Stimulated activated effector memory CD8-positive, alpha-beta T cell treated with anti-CD3 and anti-CD28 coated beads, Interleukin-12 subunit alpha, Interleukin-12 subunit beta, amount 100 ng/mL, for 72 hours (primary cell): ENCODE data around the gene OVAAL.
A peak's percentile ranks its signal among the peaks of the same experiment; 100 is the strongest.

Source experiments
- ATAC-seq: fragments of 150-1000 bp; cut with Tn5 transposase; 2 replicates; pipeline ENCODE4 v1.10.0; 2021
- DNase-seq, 2 donors: peaks; one replicate each; pipeline ENCODE4 v3.0.0; 2021 to 2022; ENCODE audit warnings: low spot score in 2 of 2
- H3K27ac Mint-ChIP-seq: one replicate; pipeline ENCODE4 v1.8.0; 2022; ENCODE audit warnings: mild to moderate bottlenecking, mixed read lengths
- H3K36me3 Mint-ChIP-seq: one replicate; pipeline ENCODE4 v1.8.0; 2022; ENCODE audit warnings: mild to moderate bottlenecking, mixed read lengths
- H3K4me1 Mint-ChIP-seq: one replicate; pipeline ENCODE4 v1.8.0; 2022; ENCODE audit warnings: mixed read lengths
- H3K4me3 Mint-ChIP-seq: one replicate; pipeline ENCODE4 v1.8.0; 2022; ENCODE audit warnings: mild to moderate bottlenecking, mixed read lengths
- H3K9me3 Mint-ChIP-seq: one replicate; pipeline ENCODE4 v1.8.0; 2022; ENCODE audit warnings: mixed read lengths

The OVAAL gene

DNA sequence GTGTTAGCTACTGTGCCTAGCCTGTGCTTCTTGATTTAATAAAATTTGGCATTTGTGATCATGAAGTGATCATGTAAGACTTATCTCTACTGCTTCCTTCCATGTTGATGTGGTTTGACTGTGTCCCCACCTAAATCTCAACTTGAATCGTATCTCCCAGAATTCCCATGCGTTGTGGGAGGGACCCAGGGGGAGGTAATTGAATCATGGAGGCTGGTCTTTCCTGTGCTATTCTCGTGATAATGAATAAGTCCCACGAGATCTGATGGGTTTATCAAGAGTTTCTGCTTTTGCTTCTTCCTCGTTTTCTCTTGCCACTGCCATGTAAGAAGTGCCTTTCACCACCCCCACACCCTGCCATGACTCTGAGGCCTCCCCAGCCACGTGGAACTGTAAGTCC, at the start of gene OVAAL:
TSS of gene OVAAL (plus strand) at position 301 of the 400 bp plus-strand sequence.
- Mint-ChIP-seq H3K4me3 (no peak within 1 kb of the TSS), H3K27ac (no peak within 1 kb of the TSS), H3K36me3 (no peaks in the 10 kb centered on the region)

DNA sequence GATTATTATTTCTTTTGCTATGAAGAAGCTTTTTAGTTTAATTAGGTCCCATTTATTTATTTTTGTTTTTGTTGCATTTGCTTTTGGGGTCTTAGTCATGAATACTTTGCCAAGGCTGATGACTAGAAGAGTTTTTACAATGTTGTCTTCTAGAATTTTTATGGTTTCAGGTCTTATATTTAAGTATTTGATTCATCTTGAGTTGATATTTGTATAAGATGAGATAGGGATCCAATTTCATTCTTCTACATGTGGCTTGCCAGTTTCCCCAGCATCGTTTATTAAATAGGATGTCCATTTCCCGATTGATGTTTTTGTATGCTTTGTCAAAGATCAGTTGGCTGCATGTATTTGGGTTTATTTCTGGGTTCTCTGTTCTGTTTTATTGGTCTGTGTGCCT, 47.9 kb upstream of the OVAAL start:
- no peak overlapping the region for H3K27ac Mint-ChIP-seq
- DNase-seq, result no peak
- H3K4me3 Mint-ChIP-seq, result no peak overlapping the region
- no peaks in the 10 kb centered on the region for H3K9me3 Mint-ChIP-seq
- H3K36me3 Mint-ChIP-seq, result no peaks in the 10 kb centered on the region
- no peak for ATAC-seq
- H3K4me1 Mint-ChIP-seq, result peaks cover 4% of the 10 kb centered on the region

More for the DNA sequence above, at the start of gene OVAAL:
- DNase-seq (no peak), ATAC-seq (no peak)
- no peaks in the 10 kb centered on the region for H3K4me1 Mint-ChIP-seq
- H3K9me3 Mint-ChIP-seq, result no peaks in the 10 kb centered on the region

DNA sequence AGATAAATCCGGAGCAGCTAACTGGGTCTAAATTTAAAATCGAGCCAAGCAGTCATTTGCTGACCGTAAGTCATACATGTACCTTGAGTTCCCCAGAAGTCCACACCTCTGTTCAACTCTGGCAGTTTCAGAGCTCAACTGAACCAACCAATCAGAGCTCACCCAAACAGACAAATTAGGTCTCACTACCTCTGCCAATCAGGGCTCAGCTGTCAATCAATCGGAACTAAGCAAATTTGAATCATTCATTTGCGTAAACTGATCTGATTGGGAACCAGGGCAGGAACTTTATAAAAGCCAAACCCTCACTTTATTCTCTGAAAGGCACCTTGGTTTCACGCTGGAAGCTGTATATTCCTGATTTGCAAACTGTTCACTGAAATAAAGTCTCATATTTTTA, 45.2 kb upstream of the OVAAL start:
- no peak for DNase-seq
- Mint-ChIP-seq H3K4me3 (no peak overlapping the region), H3K4me1 (no peaks in the 10 kb centered on the region), H3K36me3 (no peaks in the 10 kb centered on the region), H3K9me3 (no peaks in the 10 kb centered on the region), H3K27ac (no peak overlapping the region)
- no peak for ATAC-seq

DNA sequence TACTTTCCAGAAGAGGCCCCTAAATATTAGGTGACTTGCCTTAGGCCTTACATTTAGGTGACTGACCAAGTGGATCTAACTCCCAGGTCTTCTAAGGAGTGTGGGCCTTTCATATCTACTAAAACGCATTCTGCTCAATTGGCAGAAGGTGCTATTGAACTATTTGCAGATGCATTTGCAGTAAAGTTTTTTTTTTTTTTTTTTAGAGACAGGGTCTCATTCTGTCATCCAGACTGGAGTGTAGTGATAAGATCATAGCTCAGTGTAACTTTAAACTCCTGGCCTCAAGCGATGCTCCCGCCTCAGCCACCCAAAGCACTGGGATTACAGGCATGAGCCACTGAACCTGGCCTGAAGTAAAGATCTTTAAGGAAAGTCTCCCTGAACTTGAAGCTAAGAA, 43.4 kb upstream of the OVAAL start:
- H3K36me3 Mint-ChIP-seq, result no peaks in the 10 kb centered on the region
- DNase-seq (no peak), ATAC-seq (no peak)
- no peaks in the 10 kb centered on the region for H3K9me3 Mint-ChIP-seq
- no peaks in the 10 kb centered on the region for H3K4me1 Mint-ChIP-seq
- H3K27ac Mint-ChIP-seq, result no peak overlapping the region
- no peak overlapping the region for H3K4me3 Mint-ChIP-seq

DNA sequence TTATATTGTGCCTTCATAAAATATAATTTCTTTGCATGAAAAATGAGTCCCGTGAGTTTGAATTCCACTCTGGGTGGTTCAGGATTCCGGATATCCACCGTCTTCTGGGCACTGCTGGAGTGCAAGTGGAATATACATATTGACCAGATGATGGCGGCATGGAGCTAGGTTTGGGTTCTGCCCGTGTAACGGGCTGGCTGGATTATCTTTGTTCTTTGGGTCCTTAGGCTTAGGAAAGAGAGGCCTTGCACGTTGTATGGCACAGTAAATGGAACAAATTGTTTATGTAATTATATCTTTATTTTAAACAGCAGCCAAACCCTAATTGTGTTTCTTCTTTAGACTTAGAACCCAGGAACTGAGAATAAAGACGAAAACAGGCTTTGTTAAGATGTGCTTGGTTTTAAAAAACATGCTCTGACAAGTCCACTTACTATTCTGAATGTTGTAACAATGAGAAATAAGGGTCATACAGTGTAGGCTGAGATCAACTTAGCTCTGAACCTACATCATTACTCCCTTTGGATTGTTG, 42.8 kb upstream of the OVAAL start:
- Mint-ChIP-seq H3K4me1 (no peaks in the 10 kb centered on the region), H3K4me3 (no peak overlapping the region), H3K27ac (no peak overlapping the region), H3K36me3 (no peaks in the 10 kb centered on the region), H3K9me3 (no peaks in the 10 kb centered on the region)
- peak; percentile 29 to 64 for DNase-seq
- peak; percentile 90 for ATAC-seq

DNA sequence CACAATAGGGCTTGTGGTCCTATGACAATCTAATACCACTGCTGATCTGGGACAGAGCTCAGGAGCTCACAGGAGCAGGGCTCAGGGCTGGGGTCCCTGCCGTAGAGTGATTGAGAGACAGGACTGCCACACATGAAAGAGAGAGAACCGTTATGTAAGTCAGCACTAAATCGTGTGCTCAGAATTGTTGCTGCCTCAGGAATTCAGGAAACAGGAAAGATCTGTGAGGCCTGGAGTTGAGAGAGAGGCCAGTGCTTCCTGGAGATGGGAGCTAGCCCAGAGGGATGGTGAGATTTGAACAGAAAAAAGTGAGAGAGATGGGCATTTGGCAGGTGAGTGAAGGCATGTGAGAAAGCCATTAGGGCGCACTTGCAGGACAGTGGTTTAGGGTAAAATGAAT, 38.9 kb upstream of the OVAAL start:
- ATAC-seq (no peak), DNase-seq (no peak)
- Mint-ChIP-seq H3K36me3 (no peaks in the 10 kb centered on the region), H3K4me3 (no peak overlapping the region), H3K27ac (no peak overlapping the region), H3K4me1 (no peaks in the 10 kb centered on the region), H3K9me3 (no peaks in the 10 kb centered on the region)

DNA sequence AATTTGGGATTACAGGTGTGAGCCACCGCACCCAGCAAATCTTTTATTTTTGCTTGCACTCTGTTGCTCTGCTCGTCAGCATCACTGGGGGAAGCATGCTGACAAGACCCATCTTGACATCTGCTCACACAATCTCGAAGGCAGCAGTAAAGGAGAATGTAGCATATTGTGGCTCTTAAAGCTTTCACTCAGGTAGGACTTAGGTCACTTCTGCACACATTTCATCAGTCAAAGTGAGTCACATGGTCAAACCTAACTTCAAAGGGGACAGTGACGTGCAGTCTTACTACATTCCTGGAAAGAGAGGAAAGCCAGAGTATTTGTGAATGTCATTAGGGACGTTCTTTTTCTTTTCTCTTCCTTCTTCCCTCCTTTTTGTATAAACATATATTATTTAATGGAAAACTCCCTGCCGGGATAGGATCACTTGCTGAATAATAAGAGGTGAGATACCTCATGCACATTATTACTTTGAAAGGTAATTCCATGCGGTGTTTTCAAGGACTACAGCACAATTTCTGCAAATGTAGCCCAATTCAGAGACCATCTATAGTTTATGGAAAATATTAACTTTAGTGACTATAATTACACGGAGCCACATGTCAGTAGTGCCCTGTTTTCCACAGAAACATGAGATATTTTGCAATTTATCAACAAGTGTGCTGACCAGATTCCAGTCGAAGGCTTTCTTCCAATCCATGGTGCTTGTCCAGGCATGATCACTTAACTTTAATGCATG, 37.1 kb upstream of the OVAAL start:
- no peaks in the 10 kb centered on the region for H3K9me3 Mint-ChIP-seq
- no peak for DNase-seq

DNA sequence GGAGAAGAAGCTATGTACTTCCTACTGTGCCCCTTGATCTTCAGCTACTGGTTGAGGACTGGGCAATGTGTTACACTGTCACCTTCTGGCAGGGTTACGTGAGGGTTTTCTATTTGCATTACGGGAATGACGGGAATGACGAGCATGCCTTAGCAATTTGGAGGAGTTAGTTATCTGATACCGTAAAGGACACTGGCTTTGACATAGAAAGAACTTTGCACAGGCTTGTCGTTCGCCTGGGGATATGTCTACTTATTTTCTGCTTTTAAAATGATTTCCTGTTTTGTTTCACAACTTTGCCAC, 36.6 kb upstream of the OVAAL start:
- H3K4me3 Mint-ChIP-seq, result no peak overlapping the region
- peaks cover 5% of the 10 kb centered on the region for H3K4me1 Mint-ChIP-seq
- DNase-seq, result no peak
- H3K27ac Mint-ChIP-seq, result no peak overlapping the region
- no peak for ATAC-seq
- H3K9me3 Mint-ChIP-seq, result no peaks in the 10 kb centered on the region
- H3K36me3 Mint-ChIP-seq, result no peaks in the 10 kb centered on the region

More for the DNA sequence above, 37.1 kb upstream of the OVAAL start:
- ATAC-seq, result no peak
- H3K4me1 Mint-ChIP-seq, result peaks cover 5% of the 10 kb centered on the region
- no peaks in the 10 kb centered on the region for H3K36me3 Mint-ChIP-seq
- H3K4me3 Mint-ChIP-seq, result no peak overlapping the region
- H3K27ac Mint-ChIP-seq, result no peak overlapping the region

DNA sequence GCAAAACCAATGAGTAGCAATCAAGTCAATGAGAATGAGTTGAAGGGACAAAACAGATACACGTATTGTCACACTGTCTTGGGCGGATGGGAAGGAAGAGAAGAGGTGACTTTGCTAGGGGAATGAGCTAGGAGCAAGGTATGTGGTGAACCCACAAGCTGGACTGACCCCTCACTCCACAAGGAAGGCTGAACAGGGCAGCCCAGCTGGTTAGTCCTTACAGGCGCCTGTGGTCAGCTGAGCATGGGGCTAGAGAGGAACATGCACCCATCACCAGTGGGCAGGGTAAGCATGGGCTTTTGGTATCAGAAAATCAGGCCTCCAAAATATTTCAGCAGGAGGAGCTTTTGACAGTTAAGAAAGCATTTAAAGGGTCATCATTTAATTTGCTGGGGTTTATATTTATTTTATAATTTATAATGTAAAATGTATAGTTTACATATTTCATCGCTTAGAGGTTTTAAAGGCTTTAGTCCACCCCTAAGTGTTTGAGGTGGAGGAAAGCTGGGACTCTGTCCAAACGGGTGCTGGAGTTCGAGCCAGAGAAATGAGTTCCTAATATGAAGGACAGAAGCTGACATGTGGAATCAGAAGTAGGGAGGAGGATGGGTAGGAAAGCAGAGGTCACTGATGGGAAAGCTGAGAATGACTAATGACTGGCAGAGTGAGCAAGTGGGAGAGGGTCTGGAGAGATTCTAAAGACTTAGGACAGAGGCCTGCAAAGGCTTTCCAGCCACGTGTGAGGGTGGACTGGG, 34.4 kb upstream of the OVAAL start:
- H3K36me3 Mint-ChIP-seq, result no peaks in the 10 kb centered on the region
- H3K4me3 Mint-ChIP-seq, result no peak overlapping the region
- ATAC-seq, result no peak
- no peak overlapping the region for H3K27ac Mint-ChIP-seq
- H3K4me1 Mint-ChIP-seq, result peaks cover 5% of the 10 kb centered on the region
- no peak for DNase-seq
- H3K9me3 Mint-ChIP-seq, result no peaks in the 10 kb centered on the region

DNA sequence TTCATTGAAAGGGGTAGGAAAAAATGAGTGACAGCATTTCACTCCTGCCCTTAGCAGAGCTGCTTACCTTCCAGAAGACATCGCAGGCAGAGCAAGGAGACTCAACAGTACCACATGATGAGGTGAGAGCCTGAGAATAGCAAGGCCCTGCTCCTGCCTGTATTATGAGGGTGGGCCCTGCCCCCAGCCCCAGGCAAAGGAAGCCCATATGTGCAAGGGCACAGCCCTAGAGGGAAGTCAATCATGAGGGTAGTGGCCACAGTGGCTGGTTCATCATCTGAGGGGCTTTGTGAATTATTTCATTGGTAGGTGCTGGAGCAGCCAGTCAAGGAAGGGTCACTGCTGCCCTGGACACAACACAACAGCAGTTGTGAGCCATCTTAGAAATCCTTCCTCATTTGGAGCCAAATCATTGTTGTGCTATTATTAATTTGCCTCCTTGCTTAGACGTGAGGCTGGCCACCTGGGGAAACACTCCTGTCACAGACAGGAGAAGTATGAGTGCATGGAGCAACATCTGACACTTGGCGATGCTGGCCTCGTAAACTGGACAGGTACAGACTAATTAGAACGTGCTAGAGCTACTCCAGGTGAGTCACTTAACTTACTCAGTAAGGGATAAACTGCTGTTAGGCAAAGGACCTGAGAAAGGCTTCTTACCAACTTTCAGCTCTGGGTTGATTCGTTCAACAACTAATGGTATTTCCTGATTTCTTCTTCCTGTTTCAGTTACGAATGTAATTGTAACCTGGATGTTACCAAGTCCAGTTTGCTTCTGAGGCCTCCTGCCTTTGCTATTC, 33.6 kb upstream of the OVAAL start:
- Mint-ChIP-seq H3K4me3 (no peak overlapping the region), H3K9me3 (no peaks in the 10 kb centered on the region), H3K27ac (no peak overlapping the region), H3K4me1 (peaks cover 5% of the 10 kb centered on the region), H3K36me3 (no peaks in the 10 kb centered on the region)
- DNase-seq (no peak), ATAC-seq (peak; percentile 27)

DNA sequence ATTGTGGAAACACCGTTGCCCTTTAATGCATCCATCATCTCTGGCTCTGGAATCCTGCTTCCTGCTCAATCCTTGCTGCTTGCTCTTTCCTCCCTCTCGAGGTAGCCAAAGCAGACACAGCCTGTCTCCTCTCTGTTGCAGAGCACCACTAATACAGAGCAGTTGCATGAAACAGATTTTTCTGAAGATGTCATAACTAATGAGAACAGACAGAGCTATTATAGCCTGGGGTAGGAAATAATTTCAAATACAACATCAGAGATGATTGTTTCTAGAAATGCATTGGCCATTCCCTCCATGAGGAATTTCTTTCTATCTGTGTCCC, 33.1 kb upstream of the OVAAL start:
- no peaks in the 10 kb centered on the region for H3K36me3 Mint-ChIP-seq
- DNase-seq (no peak), ATAC-seq (no peak)
- no peak overlapping the region for H3K4me3 Mint-ChIP-seq
- peaks cover 5% of the 10 kb centered on the region for H3K4me1 Mint-ChIP-seq
- H3K9me3 Mint-ChIP-seq, result no peaks in the 10 kb centered on the region
- H3K27ac Mint-ChIP-seq, result no peak overlapping the region

DNA sequence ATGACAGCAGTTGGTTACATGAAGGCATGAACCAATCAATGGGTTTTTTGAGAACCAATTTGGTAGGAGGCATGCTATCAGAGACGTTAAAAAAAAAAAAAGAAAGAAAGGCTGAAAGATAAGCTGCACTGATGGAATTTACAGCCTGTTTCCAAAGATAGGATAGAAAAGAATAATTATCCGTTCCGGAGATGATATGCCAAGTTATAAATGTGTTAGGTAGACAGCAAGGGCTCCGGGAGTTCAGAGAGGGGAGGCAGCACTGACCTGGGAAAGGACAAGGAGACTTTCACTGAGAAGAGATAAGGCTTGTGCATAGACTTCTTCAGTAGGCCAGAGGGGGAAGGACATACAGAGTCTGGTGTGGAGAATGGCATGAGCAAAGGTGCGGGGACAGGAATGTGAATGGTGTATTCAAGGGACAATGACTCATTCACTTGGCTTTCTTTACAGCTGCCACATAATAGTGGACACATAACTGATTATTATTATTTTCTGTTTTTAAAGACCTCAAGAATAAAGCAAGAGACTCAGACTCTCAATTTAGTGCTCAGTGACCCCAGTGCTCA, 31.6 kb upstream of the OVAAL start:
- no peak overlapping the region for H3K27ac Mint-ChIP-seq
- no peak for DNase-seq
- H3K36me3 Mint-ChIP-seq, result no peaks in the 10 kb centered on the region
- no peaks in the 10 kb centered on the region for H3K9me3 Mint-ChIP-seq
- no peak for ATAC-seq
- H3K4me3 Mint-ChIP-seq, result no peak overlapping the region
- peaks cover 5% of the 10 kb centered on the region for H3K4me1 Mint-ChIP-seq

DNA sequence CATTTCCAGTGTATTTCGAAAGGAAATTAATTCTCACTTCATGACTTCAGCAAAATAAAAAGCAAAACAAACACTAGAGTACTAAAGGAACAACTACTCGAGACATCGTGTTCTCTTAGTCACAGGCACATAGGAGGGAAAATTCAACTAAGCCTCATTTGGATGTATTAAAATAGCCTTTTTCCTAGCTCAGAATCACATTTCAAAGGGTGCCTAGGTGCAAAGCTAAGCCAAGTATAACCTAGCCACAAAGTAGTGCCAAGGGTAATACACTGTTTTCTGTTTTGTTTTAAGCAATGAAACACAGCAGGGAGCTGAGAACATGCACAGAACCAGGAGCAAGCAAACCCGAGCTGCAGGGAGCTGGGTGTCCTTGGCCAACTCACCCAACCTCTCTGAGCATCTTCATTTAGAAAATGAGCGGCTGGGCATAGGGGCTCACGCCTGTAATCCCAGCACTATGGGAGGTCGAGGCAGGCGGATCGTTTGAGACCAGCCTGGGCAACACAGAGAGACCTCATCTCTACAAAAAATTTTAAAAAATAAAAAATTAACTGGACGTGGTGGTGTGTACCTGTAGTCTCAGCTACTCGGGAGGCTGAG, 29.8 kb upstream of the OVAAL start:
- no peak overlapping the region for H3K27ac Mint-ChIP-seq
- H3K4me1 Mint-ChIP-seq, result peaks cover 5% of the 10 kb centered on the region
- DNase-seq (no peak), ATAC-seq (no peak)
- H3K4me3 Mint-ChIP-seq, result no peak overlapping the region
- H3K36me3 Mint-ChIP-seq, result no peaks in the 10 kb centered on the region
- no peaks in the 10 kb centered on the region for H3K9me3 Mint-ChIP-seq

DNA sequence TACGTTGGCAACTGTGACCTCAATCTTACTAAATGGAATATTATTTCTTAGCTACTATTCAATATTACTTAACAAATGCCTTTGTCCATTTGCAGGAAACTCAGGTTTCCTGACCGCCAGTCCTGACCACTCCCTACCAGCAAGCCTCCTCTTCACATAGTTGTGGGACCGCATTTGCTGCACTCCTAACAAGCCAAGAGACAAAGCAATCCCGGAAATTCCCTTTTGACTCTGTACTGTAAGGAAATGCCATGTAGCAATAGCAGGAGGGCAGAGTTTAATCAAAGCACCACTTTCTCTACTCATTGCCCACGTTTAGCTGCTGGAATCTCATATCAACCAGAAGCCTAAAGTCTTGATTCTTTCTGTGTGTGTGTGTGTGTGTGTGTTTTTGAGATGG, 28.3 kb upstream of the OVAAL start:
- H3K36me3 Mint-ChIP-seq, result no peaks in the 10 kb centered on the region
- no peaks in the 10 kb centered on the region for H3K9me3 Mint-ChIP-seq
- DNase-seq, result no peak
- H3K4me3 Mint-ChIP-seq, result no peak overlapping the region
- H3K4me1 Mint-ChIP-seq, result peaks cover 3% of the 10 kb centered on the region
- ATAC-seq, result no peak
- H3K27ac Mint-ChIP-seq, result no peak overlapping the region

DNA sequence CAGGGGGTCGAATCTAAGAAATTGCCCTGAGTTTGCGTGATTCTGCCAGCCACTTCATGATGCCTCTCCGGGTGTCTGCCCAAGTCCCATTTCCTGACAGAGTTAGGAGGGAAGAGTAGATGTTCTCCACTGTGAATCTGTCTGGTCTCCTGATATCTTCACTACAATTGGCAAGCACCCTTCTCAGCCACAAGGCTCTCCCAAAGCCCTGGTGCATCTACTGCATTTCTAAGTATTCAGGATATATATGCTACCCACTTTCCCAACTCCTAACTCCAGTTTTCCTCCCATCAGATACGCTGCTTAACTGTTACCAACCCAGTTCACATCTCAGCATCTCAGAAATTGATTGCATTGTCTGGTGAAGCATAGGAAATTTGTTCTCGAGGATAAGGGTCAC, 25.9 kb upstream of the OVAAL start:
- Mint-ChIP-seq H3K27ac (no peak overlapping the region), H3K4me1 (no peaks in the 10 kb centered on the region), H3K9me3 (no peaks in the 10 kb centered on the region), H3K36me3 (no peaks in the 10 kb centered on the region), H3K4me3 (no peak overlapping the region)
- DNase-seq, result no peak
- no peak for ATAC-seq
